ENCODE results near the gene ZSWIM6.

The ZSWIM6 gene

DNA sequence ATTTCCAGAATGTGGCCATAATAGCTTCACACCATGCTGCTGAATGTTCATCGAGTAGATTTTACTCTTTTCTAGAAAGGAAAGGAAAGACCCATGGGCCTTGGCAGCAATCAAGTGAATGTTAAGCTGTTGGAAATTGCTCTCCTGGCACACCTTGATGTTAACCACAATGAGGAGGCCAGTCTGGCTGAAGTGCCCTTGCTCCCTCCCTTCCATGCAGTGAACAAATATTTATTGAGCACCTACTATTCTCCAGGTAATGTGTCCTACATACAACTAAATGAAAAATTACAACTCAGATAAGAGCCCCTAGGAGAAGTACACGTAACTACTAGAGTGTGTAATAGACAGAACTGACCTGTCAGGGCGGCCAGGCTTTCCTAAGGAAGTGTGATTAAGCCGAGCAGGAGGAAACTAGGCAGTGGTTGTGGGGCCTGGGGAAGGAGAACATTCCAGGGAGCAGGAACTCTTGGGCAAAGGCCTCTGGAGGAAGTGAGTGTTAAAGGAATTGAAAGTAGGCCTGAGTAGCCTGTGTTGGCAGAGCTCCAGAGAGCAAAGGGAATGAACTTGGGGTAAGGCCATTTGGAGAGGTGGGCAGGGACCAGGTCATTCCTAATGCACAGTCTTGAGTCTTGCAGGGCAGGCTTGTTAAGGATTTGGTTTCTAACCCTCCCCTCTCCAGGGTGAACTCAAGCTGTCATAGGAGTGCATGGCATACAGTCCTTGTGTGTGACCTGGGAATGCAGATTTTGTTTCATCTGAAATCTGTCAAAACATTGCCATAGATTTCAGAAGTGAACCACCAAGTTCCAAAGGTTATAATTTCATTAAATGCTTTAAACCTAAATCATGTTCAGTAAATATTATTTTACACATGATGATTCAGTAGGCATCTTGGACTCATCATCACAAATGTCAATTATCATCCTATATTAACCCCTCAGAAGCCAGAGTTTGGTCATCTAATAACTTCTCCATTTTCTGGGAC lies 9.0 kb upstream of the ZSWIM6 start:
- DNase-seq (ENCODE audit: insufficient read length, low spot score) (no peak), FAIRE-seq (no peak)
- TF ChIP-seq, protein P1, sequence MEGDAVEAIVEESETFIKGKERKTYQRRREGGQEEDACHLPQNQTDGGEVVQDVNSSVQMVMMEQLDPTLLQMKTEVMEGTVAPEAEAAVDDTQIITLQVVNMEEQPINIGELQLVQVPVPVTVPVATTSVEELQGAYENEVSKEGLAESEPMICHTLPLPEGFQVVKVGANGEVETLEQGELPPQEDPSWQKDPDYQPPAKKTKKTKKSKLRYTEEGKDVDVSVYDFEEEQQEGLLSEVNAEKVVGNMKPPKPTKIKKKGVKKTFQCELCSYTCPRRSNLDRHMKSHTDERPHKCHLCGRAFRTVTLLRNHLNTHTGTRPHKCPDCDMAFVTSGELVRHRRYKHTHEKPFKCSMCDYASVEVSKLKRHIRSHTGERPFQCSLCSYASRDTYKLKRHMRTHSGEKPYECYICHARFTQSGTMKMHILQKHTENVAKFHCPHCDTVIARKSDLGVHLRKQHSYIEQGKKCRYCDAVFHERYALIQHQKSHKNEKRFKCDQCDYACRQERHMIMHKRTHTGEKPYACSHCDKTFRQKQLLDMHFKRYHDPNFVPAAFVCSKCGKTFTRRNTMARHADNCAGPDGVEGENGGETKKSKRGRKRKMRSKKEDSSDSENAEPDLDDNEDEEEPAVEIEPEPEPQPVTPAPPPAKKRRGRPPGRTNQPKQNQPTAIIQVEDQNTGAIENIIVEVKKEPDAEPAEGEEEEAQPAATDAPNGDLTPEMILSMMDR (IDR thresholded peaks at IDR 0.05; ENCODE audit: insufficient read depth, missing control alignments): no peak

DNA sequence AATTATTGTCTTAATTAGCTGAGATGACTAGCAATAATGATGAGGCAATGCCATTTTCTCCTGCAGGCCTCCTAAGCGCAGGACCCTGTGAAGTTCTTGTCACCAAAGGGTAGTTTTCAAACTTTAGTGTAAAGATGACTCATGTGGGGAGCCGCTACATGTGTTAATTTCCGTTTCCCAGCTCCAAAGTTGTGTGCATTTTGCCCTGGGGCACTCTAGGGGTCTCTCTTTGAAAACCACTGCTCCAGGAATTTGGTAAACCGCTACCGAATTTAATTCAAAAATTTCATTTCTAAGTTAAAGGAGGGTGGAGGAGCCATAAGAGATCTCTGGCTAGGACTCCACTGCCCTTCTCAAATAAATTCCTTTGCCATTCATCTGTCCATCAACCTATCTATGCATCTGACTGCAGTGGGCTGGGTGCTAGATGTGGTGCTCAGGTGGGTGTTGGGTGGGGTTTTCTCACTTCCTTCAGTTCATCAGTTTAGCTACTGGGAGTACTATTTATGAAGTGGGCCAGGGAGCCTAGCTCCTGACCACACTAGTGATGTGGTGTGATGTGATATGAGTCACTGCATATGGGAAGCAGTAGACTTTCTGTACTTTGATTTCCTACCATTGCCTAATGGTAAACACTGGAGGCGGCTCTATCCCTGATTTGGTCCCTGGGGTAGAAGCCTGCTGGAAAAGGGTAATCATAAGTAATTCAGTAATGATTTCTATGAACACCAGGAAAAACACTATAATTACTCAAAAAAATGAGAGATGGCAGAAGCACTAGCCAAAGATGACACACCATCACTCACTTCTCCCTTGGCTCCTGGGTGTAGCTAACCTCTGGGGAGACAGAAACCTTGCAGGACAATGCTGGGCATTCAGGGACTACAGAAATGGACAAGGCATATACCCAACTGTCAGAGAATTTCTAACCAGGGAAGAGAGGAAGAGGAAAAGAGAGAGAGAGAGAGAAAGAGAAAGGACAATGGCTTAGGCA lies 4.0 kb upstream of the ZSWIM6 start:
- TF ChIP-seq, protein P1 (IDR thresholded peaks at IDR 0.05; ENCODE audit: insufficient read depth, missing control alignments): no peak

DNA sequence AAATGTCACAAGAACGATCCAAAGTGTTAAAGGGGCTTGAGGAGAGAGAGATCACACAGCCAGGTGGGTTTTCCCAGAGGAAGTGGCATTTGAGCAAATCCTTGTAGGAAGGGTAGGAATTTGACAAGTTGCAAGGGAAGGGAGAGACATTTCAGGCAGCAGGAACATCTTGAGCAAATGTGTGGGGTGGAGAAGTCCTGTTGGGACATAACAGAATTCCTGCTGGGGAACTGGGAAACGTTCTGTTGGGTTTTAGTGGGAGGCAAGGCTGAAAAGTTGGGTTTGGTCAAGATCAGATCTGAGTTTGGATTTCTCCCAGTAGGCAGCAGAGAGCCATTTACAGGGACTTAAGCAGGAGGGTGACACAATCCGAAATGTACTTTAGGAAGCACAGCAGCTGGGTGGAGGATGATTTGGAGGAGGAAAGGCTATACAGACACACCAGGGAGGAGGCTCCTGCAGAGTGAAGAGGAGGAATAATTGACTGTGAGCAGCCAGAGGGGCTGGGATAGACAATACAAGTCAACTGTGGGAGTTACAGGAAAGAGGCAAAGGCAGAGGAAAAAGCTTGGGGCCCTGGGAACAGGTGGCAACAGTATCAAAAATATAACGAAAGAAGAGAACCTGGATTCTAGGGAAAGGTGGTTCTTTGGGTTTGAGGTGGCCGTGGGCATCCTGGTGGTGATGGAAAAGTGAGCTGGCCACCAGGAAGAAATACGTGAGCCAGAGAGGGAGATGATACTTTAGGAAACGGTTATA lies 3.1 kb upstream of the ZSWIM6 start:
- DNase-seq (ENCODE audit: insufficient read length, low spot score): no peak
- FAIRE-seq: no peak
- TF ChIP-seq, protein P1 (IDR thresholded peaks at IDR 0.05; ENCODE audit: insufficient read depth, missing control alignments): no peak

More for the DNA sequence above, 4.0 kb upstream of the ZSWIM6 start:
- FAIRE-seq (no peak), DNase-seq (ENCODE audit: insufficient read length, low spot score) (no peak)

DNA sequence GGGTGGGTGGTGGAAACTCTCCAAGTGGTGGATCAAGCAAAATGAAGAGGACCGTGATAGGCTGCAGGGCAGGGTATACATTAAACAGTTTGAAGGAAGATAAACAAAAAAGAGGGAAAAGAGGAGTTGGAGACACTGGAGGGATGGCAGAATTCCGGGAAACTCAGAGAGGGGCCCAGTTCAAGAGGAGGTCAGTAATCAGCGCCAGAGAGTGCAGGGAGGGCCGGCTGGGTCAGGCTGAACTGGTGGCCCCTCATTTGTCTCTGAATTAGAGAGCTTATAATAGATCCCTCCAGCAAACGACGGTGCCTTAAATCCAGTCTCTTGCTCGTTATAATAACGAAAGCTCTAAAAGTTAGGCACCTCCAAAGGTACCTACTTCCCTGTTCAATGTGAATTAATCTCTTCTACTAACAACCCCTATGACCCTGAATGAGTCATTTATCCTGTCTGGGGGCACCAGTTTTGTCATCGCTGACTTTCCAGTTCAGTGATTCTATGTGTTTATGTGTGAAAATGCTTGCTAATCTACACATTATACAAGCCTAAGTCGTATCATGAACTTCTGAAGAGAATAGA lies 2.4 kb upstream of the ZSWIM6 start:
- no peak for FAIRE-seq
- no peak for DNase-seq (ENCODE audit: insufficient read length, low spot score)
- TF ChIP-seq, protein P1 (IDR thresholded peaks at IDR 0.05; ENCODE audit: insufficient read depth, missing control alignments): no peak

DNA sequence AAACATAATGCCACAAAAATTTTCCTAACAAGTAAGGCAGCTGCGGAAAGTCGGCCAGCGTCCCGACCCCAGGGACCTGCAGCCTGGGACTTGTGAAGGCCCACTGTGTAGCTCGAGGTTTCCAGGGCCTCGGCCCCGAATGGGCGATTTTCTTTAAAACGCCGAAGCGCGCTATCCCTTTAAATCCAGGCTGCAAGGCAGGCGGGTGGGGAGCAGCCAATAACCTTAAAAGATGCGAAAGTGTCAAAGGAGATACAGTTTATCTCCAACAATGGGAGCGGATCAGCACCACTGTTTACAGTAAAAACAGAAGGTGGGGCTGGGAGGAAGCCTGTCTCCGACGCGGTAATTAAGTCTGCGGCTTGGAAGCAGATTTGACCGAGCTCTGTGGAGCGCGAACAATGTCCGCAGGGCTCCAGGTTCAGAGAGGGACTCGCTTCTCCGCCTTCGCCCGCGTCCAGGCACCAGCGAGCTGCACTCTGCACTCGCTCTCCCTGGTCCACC lies 1.7 kb upstream of the ZSWIM6 start:
- DNase-seq (ENCODE audit: insufficient read length, low spot score) (no peak), FAIRE-seq (no peak)
- TF ChIP-seq, protein P1 (IDR thresholded peaks at IDR 0.05; ENCODE audit: insufficient read depth, missing control alignments): no peak

DNA sequence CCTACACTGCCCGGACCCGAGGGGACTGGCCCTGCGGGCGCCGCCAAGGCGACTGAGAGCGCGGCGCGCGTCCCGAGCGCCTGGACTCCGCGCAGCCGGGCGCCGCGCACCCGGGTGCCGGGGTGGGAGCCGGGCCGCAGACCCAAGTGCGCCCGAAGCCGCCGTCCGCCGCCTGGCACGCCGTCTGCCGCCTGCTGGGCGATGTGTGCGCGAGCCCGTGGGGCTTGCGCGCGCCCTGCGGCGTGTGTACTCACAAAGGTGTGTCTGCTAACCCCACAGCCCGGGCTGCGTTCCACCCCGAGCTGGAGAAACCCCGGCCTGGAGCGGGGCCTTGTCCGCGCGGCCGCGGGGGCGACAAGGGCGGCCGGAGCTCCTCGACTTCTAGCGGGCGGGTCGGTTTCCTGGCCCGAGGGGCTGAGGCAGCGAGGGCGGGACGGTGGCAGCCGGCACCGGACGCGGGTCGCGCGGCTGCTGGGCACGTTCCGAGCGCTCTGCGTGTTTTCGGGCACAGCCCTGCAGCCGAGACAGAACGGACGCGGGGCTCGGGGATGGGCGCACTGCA lies 1.1 kb upstream of the ZSWIM6 start:
- FAIRE-seq: no peak

More for the DNA sequence above, 1.1 kb upstream of the ZSWIM6 start:
- TF ChIP-seq, protein P1 (IDR thresholded peaks at IDR 0.05; ENCODE audit: insufficient read depth, missing control alignments): peak; percentile 15
- DNase-seq (ENCODE audit: insufficient read length, low spot score): no peak
